Central memory CD8-positive, alpha-beta T cell (primary cell): ENCODE measurements around the gene OTOGL.
"Not testable (repeated sequence)": the region's sequence is repeated elsewhere in the genome, so short reads cannot be mapped to it uniquely, and the experiment has no call there.

Experiments used
- ATAC-seq: fragments of 150-1000 bp; cut with Tn5 transposase; replicated peaks from 2 replicates; pipeline ENCODE4 v1.10.0; 2022; ENCODE audit warnings: mild to moderate bottlenecking, moderate FRiP score, moderate number of reproducible peaks; ENCODE audit not compliant: poor library complexity, severe bottlenecking; ENCODE audit errors: extremely low read depth
- DNase-seq, 2 donors: peaks; one replicate each; pipeline ENCODE4 v3.0.0; 2021; ENCODE audit warnings: low spot score in 2 of 2
- H3K27ac Mint-ChIP-seq: one replicate; pipeline ENCODE4 v1.8.0; 2022; ENCODE audit warnings: low read depth, mild to moderate bottlenecking, moderate library complexity, mixed read lengths
- H3K27me3 Mint-ChIP-seq: one replicate; pipeline ENCODE4 v1.8.0; 2022; ENCODE audit warnings: mixed read lengths
- H3K36me3 Mint-ChIP-seq: one replicate; pipeline ENCODE4 v1.8.0; 2022; ENCODE audit warnings: mild to moderate bottlenecking, moderate library complexity, mixed read lengths; ENCODE audit not compliant: insufficient read depth
- H3K4me1 Mint-ChIP-seq: one replicate; pipeline ENCODE4 v1.8.0; 2022; ENCODE audit warnings: mixed read lengths
- H3K4me3 Mint-ChIP-seq: one replicate; pipeline ENCODE4 v1.8.0; 2022; ENCODE audit warnings: mild to moderate bottlenecking, moderate library complexity, mixed read lengths
- H3K9me3 Mint-ChIP-seq: one replicate; pipeline ENCODE4 v1.8.0; 2022; ENCODE audit warnings: mixed read lengths

Gene OTOGL

DNA sequence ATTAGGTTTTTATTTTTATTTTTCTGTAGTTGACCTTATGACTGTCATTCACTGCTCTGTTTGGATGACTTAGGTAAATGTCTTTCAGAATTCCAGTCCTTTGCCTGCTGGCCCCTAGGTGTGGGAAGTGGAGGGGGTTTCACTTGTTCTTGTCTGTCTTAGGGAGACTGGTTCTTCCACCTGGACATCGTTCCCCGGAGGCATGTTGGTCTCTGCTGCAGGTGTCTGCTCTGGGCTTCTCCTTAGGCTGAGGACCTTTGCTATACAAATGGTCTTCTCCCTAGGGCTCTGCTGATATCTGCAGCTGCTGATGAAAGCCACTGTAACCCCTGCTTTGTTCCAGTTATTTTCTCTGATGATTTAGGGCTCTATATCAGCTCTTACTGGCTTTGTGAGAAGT, 97.1 kb downstream of the OTOGL start:
- H3K4me1 Mint-ChIP-seq, result no peaks in the 10 kb centered on the region
- ATAC-seq (no peak), DNase-seq (no peak)
- H3K9me3 Mint-ChIP-seq, result no peaks in the 10 kb centered on the region
- H3K27ac Mint-ChIP-seq, result no peak overlapping the region
- no peak overlapping the region for H3K4me3 Mint-ChIP-seq
- no peaks in the 10 kb centered on the region for H3K36me3 Mint-ChIP-seq
- H3K27me3 Mint-ChIP-seq, result peaks cover 28% of the 10 kb centered on the region

DNA sequence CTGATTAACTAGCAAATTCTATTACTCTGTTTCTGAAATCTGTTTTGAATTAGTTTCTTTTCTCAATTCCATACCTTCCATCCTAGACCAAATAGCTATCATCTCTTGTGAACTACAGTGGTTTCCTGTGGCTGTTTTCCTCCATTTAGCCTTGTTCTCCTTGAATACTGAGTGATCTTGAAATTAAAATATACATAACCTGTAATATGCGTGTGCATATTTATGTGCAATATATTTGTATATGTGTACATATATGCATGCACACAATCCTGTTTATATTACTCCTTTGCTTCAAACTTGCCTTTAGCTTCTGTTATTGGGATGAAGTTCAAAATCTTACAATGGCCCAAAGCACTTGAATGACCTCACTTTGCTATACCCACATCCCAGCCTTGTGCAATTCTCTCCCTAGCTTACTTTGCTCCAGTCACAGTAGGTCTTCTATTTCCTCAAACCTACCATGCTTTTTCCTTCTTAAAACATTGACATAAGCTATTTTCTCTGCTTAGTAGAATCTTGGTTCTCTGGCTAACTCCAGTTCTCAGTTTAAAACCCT, 99.5 kb downstream of the OTOGL start:
- Mint-ChIP-seq H3K27ac (no peak overlapping the region), H3K36me3 (no peaks in the 10 kb centered on the region), H3K4me1 (no peaks in the 10 kb centered on the region), H3K27me3 (peaks cover 25% of the 10 kb centered on the region), H3K9me3 (no peaks in the 10 kb centered on the region), H3K4me3 (no peak overlapping the region)
- DNase-seq (no peak), ATAC-seq (no peak)

DNA sequence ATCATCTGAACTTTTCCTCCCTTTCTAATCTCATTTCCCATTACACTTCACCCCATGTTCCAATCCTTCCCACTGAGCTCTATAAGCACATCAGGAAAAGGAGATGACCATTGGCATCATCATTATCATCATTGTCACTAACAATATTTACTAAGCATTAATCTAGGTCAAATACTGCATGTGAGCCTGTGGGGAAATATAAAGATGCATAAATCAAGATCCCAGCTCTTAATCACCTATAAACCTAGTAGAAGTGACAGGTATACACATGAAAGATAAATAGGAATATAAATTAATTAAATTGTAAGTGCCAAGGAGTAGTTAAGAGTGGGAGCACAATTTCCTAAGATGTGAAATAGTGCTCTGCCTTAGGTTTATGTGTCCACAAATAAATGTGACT, 100.6 kb downstream of the OTOGL start:
- Mint-ChIP-seq H3K27ac (no peak overlapping the region), H3K27me3 (peaks cover 28% of the 10 kb centered on the region), H3K4me3 (no peak overlapping the region), H3K36me3 (no peaks in the 10 kb centered on the region), H3K4me1 (no peaks in the 10 kb centered on the region), H3K9me3 (no peaks in the 10 kb centered on the region)
- ATAC-seq (no peak), DNase-seq (no peak)

DNA sequence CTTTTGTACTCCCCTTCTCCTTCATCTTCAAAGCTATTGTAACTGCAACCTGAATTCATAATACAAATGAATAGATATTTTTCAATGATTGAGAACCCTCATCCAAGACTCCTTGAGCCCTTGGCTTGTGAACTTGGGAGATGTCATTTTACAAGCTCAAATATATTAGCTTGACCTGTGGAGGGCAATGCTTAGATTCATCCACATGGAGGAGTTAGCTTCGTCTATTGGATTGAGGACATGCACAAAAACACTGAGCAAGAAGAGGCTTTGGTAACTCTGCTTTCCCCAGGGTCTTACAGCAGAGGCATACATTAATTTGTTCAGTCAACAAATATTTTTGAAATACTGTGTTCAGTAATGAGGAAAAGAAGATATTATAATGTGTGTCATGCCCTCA, 101.1 kb downstream of the OTOGL start:
- no peak overlapping the region for H3K4me3 Mint-ChIP-seq
- no peaks in the 10 kb centered on the region for H3K4me1 Mint-ChIP-seq
- ATAC-seq (no peak), DNase-seq (no peak)
- H3K36me3 Mint-ChIP-seq, result no peaks in the 10 kb centered on the region
- H3K27me3 Mint-ChIP-seq, result peaks cover 28% of the 10 kb centered on the region
- no peaks in the 10 kb centered on the region for H3K9me3 Mint-ChIP-seq
- H3K27ac Mint-ChIP-seq, result no peak overlapping the region

DNA sequence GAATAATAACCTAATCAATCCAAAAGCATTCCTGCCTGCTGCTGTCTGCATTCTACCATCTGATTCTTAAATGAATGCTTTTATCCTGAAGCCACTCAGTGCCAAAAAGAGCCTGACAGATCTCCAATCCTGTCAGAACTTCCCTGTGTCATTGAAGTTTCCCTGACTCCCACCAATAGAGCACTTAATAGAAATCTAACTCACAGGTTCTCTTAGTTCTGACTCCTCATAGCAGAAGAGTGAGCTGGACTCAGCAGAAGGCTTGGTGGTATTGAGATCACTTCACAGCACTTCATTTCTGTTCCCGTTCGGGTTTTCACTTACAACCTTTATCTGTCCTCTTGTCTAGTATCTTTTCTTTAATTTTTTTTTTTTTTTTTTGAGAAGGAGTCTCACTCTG, 102.6 kb downstream of the OTOGL start:
- DNase-seq, result no peak
- Mint-ChIP-seq H3K9me3 (no peaks in the 10 kb centered on the region), H3K27ac (no peak overlapping the region), H3K4me1 (no peaks in the 10 kb centered on the region), H3K4me3 (no peak overlapping the region), H3K36me3 (no peaks in the 10 kb centered on the region), H3K27me3 (peaks cover 28% of the 10 kb centered on the region)
- ATAC-seq, result no peak

DNA sequence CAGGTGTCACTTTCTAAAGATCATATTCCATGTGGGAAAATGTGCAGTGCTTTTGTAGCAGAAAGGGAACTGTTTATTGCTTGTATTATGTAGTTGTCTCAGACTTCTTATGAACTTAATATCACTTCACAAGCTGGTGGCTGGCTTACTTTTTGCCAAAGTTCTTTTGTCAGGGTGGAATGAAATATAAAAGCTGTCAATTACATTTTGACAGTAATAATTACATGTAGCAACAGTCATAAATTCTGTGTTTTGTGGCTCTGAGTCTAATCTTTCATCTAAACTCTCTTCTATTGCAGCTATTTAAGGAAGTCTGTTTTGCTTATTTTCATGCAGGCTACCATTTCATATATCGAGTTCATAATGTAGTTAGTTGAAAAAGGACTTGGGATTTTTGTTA, 106.6 kb downstream of the OTOGL start:
- H3K27ac Mint-ChIP-seq, result no peak overlapping the region
- peaks cover 15% of the 10 kb centered on the region for H3K27me3 Mint-ChIP-seq
- no peaks in the 10 kb centered on the region for H3K4me1 Mint-ChIP-seq
- no peak overlapping the region for H3K4me3 Mint-ChIP-seq
- no peak for ATAC-seq
- no peak for DNase-seq
- no peaks in the 10 kb centered on the region for H3K36me3 Mint-ChIP-seq
- no peaks in the 10 kb centered on the region for H3K9me3 Mint-ChIP-seq

DNA sequence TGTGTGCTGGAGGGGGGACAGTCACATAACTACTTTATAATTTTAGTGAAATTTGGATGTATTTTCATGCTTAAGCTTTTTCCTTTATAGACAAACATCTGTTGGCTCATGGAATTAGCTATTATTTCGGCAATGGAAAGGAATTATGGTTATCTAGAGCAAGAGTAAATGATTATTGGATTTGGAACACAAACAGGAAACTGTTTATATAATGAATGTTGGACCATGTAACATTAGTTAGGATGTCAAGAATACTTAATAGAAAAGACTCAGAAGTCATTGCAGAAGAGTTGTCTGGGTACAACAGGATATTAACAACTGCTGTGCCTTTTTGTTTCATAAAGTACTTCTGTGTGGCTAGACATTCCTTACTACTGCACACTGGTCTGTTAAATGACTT, 108.7 kb downstream of the OTOGL start:
- DNase-seq (no peak), ATAC-seq (no peak)
- Mint-ChIP-seq H3K36me3 (peaks cover 3% of the 10 kb centered on the region), H3K4me3 (no peak overlapping the region), H3K4me1 (no peaks in the 10 kb centered on the region), H3K27ac (no peak overlapping the region), H3K27me3 (peaks cover 26% of the 10 kb centered on the region), H3K9me3 (no peaks in the 10 kb centered on the region)

DNA sequence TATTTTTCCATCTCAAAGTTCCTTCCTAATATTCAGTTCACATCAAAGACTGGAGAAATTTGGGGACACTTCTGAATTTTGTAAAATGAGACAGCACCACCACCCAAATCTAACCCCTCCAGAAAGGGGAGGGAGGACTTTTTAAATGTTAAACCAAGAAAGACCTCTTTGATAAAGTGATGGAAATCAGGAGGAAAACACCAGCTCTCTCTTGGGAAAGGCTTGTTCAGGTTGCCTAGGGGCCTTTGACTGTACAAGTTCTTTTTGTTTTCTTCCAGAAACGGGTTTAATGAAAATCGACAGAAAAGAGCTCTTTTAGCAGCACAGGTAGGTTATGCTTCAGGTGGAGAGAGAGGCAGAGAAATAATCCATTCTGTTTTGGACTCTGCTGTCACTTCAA, 112.3 kb downstream of the OTOGL start:
- DNase-seq (no peak), ATAC-seq (no peak)
- H3K4me3 Mint-ChIP-seq, result no peak overlapping the region
- H3K27ac Mint-ChIP-seq, result no peak overlapping the region
- H3K36me3 Mint-ChIP-seq, result peaks cover 3% of the 10 kb centered on the region
- no peaks in the 10 kb centered on the region for H3K4me1 Mint-ChIP-seq
- no peaks in the 10 kb centered on the region for H3K9me3 Mint-ChIP-seq
- H3K27me3 Mint-ChIP-seq, result peaks cover 29% of the 10 kb centered on the region

DNA sequence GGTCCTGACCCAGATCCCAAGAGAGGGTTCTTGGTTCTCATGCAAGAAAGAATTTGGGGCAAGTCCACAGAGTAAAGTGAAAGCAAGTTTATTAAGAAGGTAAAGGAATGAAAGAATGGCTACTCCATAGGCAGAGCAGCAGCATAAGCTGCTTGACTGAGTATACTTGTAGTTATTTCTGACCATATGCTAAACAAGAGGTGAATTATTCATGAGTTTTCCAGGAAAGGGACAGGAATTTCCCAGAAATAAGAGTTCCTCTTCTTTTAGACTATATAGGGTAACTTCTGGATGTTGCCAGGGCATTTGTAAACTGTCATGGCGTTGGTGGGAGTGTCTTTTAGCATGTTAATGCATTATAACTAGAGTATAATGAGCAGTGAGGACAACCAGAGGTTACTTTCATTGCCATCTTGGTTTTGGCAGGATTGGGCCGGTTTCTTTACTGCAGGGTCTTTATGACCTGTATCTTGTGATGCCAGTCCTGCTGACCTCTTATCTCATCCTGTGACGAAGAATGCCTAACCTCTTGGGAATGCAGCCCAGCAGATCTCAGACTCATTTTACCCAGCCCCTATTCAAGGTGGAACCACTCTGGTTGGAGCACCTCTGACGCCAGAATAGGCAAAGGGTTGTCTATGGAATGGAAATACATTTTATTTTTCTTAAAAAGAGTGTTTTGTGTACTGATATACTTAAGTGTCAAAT, 113.8 kb downstream of the OTOGL start:
- Mint-ChIP-seq H3K27me3 (peaks cover 29% of the 10 kb centered on the region), H3K4me3 (no peak overlapping the region), H3K36me3 (peaks cover 4% of the 10 kb centered on the region), H3K4me1 (no peaks in the 10 kb centered on the region), H3K9me3 (no peaks in the 10 kb centered on the region), H3K27ac (no peak overlapping the region)
- ATAC-seq (no peak), DNase-seq (no peak)

DNA sequence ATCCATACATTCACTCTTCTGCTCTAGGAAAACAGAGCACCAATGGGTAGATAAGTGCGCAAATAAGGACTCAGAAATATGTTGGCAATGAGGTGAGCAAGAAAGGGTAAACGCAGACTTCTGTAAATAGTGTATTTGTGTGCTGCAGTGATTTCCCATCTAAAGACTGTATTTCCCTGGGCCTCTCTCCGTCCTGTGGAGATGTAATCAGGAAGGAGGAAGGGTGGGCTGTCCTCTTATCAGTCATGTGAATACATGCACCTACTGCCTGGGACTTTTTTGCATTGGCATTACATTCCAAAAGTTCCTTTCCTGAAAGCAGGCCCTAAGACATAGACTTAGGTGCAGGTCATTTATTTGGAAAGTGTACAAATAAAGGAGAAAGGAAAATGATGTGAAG, 114.5 kb downstream of the OTOGL start:
- Mint-ChIP-seq H3K9me3 (no peaks in the 10 kb centered on the region), H3K4me3 (no peak overlapping the region), H3K27me3 (peaks cover 29% of the 10 kb centered on the region), H3K4me1 (no peaks in the 10 kb centered on the region), H3K36me3 (peaks cover 4% of the 10 kb centered on the region), H3K27ac (no peak overlapping the region)
- no peak for DNase-seq
- no peak for ATAC-seq

DNA sequence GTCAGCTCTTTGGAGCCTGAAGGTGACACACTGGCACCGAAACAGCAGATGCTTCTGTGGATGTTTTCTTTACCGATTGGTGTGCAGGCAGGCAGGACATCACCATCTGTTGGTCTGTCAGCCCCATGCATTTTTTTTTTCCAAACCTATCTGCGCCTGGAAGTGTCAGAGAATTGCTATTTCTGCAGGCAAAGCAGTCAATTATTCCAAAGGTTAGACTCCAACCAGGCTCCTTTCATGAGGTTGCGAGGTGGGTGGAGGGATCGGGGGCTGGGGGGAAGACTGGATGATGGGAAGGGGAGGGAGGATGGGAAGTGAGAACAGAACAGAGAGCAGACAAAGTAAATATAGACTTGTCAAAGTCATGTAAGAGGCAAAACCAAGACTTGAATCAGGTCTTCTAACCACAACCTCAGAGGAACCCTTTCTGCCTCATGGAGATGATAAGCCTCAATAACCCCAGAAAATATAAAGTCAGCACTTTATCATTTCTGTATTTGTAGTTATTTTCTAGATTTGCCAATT, 117.7 kb downstream of the OTOGL start:
- no peak for ATAC-seq
- H3K27me3 Mint-ChIP-seq, result peaks cover 25% of the 10 kb centered on the region
- no peak for DNase-seq
- H3K36me3 Mint-ChIP-seq, result peaks cover 4% of the 10 kb centered on the region
- no peak overlapping the region for H3K27ac Mint-ChIP-seq
- H3K4me1 Mint-ChIP-seq, result no peaks in the 10 kb centered on the region
- no peaks in the 10 kb centered on the region for H3K9me3 Mint-ChIP-seq
- H3K4me3 Mint-ChIP-seq, result no peak overlapping the region

DNA sequence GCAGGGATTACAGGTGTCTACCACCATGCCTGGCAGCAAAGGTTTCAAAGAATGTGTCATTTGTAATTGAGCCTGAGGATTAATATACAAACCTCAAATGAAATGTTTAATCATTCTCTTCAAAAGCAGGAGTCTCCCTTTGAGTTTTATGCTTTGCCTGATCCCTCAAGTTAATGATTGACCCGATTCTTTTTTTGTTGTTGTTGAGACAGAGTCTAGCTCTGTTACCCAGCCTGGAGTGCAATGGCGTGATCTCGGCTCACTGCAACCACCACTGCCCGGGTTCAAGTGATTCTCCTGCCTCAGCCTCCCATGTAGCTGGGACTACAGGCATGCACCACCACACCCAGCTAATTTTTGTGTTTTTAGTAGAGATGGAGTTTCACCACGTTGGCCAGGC, 119.6 kb downstream of the OTOGL start:
- not testable (repeated sequence) for H3K4me1 Mint-ChIP-seq, H3K36me3 Mint-ChIP-seq, ATAC-seq, H3K27ac Mint-ChIP-seq, H3K4me3 Mint-ChIP-seq, H3K27me3 Mint-ChIP-seq, H3K9me3 Mint-ChIP-seq, DNase-seq

DNA sequence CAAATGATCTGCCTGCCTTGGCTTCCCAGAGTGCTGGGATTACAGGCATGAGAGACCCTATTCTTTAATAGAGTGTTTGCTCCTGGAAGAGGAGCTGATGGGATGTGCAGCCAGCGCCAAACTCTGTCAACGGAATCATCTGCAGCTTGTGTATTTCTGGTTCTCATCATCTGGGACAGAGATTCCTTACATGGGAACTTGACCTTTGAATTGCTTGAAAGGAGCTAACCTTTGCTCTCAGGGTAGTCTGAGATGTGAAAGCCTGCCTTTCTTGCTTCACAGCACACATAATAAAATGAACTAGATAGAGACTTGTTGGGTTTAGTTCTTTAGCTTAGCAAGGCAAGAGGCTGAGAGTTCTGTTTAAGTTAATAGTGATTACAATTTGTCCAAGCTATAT, 120.0 kb downstream of the OTOGL start:
- ATAC-seq (no peak), DNase-seq (no peak)
- Mint-ChIP-seq H3K4me3 (no peak overlapping the region), H3K4me1 (no peaks in the 10 kb centered on the region), H3K27me3 (peaks cover 2% of the 10 kb centered on the region), H3K27ac (no peak overlapping the region), H3K9me3 (no peaks in the 10 kb centered on the region), H3K36me3 (peaks cover 4% of the 10 kb centered on the region)
